GM21360 (cell line): Measurements from ENCODE around the gene ZNF791.
"Not testable (repeated sequence)": the region's sequence is repeated elsewhere in the genome, so short reads cannot be mapped to it uniquely, and the experiment has no call there.

ENCODE experiments used
- ATAC-seq: cut with Tn5 transposase; IDR thresholded peaks from one replicate; pipeline ENCODE4 v1.9.1; 2021; ENCODE audit warnings: mild to moderate bottlenecking, moderate library complexity; ENCODE audit not compliant: unreplicated experiment

ZNF791 gene

DNA sequence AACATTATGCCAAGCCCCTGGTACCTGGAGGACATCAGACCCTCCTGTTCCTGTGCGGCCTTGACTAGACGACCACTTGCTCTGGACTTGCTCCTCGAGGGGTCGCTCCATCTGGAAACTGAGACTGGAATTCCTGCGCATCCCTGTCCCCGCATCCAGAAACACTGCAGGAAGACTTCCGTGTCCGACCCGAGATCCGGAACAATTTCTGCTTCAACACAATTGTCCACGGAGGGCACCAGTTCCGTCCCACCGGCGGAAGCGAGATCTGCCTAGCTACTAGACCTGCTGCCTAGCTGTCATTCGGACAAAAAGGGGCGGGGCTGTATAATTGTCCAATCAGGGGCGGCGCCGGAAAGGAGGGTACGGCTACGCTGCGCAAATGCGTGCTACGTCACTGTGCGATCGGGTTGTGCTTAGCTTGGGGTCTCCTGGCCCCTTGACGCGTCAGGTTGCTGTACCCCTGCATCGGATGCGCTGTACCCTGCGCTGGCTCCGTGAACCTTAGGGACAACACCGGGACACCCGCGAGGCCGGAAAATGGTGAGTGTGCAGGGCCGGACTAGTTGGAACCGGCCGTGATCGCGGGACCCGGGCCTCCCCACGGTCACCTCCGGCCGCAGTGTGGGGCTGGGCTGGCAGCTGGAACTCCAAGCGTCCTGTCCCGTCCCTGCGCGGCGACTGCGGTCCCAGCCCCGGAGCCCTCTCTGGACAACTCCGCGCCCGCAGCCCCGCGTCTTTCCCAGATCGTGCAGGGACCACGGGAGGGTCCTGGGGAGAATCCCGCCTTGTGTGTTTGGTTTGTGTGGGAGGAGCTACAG lies at the start of gene ZNF791, which contains the start of gene ZNF490:
ZNF791 (plus strand) TSS at position 381 of the 821 bp plus-strand sequence; CDS start at position 541, 160 bp downstream.
ZNF490 (minus strand) TSS at position 274 of the 821 bp plus-strand sequence; CDS start at position 141, 133 bp downstream.
- peak; percentile 71 for ATAC-seq

DNA sequence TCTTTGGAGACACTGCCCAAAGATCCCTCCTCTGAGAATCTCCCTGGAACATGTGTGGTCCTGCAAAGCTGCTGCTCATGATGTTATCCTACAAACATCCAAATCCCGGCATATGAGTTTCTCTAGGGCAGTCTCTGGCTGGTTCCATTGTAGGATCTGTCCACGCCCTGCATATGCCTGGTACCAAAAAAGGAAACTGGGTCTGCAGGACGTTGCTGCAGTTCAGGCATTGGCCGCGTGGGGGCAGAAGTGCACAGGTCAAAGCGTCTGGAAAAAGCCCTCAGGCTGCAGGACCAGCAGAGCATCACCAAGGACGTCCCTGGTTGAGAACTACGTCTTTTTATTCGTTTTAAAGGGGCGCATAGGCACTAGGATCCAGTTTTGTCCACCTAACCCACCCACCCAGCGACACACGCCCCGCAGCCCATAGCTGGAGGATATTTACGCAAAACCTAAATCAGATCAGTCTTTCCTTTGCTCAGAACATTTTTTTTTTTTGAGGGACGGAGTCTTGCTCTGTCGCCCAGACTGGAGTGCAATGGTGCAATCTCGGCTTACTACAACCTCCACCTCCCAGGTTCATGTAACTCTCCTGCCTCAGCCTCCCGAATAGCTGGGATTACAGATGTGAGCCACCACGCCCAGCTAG lies 46.6 kb upstream of the ZNF791 start:
- no peak for ATAC-seq

DNA sequence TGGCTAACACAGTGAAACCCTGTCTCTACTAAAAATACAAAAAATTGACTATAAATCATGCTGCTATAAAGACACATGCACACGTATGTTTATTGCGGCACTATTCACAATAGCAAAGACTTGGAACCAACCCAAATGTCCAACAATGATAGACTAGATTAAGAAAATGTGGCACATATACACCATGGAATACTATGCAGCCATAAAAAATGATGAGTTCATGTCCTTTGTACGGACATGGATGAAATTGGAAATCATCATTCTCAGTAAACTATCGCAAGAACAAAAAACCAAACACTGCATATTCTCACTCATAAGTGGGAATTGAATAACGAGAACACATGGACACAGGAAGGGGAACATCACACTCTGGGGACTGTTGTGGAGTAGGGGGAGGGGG lies 44.3 kb upstream of the ZNF791 start:
- not testable (repeated sequence) for ATAC-seq

DNA sequence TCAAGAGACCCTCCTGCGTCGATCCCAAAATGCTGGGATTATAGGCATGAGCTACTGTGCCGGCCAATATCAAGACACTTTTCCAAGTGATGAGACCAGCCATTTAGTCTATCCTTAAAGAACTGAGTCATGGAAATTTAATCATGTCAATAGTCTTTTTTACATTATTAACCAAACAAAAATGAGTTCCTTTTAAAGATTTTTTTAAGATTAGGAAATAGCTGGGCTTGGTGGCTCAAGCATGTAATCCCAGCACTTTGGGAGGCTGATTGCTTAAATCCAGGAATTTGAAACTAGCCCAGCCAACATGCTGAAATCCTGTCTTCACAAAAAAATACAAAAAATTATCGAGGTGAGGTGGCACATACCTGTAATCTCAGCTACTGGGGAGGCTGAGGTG lies 42.8 kb upstream of the ZNF791 start:
- no peak for ATAC-seq

DNA sequence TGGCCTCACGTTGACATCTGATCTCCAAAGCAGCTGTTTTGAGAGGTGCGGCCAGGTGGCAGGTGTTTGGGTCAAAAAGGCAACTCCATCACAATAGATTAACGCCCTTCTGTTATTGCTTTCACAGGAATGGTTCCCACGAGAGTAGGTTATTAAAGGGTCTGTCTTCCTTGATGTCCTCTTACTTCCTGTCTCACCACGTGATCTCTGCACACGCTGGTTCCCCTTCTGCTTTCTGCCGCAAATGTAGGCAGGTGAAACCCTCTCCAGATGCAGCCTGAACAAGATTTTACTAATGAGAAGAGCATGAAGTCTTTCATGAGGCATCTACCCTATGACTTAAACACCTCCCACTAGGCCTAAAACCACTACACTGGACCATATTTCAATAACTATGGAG lies 36.7 kb upstream of the ZNF791 start:
- no peak for ATAC-seq

DNA sequence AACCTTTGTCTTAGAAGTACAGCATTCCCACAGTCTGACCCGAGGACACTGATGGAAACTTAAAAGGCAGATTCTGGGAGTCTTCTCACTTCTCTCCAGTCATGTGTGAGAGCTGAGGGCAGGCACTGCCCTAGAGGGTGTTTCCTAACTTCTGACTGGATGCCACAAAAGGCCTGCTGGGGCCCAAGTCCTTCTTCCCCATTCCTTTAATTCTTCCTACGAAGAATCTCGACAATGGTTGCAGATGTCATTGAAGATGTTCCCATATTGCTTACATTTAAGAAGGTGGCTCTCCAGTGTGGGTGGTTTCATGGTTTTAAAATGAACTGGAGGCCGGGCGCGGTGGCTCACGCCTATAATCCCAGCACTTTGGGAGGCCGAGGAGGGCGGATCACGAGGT lies 32.1 kb upstream of the ZNF791 start:
- ATAC-seq: no peak

DNA sequence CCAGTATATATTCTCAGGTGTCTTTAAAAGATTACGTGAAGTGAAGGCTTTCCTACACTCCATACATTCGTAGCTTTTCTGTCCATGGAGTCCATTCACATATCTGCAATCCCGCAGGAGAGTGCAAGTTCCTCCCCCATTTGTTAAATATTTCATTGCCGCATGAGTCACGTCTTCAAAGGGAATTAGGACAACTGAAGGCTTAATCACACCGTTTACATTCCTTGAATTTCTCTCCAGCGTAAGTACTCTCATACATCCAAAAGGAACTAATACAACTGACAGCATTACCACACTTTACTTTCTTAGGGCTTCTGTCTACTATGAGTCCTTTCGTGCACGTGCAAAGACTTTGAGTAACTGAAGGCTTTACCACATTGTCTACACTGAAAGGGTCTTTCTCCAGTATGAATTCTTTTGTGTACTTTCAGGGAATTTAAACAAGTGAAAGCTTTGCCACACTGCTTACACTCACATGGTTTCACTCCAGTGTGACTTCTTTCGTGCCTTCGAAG lies 30.5 kb upstream of the ZNF791 start:
- no peak for ATAC-seq

DNA sequence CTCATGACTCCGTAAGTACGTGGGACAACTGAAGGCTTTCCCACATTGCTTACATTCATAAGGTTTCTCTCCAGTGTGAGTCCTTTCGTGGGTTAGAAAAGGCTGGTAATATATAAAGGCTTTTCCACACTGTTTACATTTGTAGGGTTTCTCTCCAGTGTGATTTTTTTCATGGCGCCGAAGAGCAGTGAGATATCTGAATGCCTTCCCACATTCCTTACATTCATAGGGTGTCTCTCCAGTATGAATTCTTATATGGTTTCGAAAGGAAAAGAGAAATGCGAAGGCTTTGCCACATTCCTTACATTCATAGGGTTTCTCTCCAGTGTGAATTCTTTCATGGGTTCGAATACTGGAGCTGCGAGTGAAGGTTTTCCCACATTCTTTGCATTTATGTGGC lies 29.6 kb upstream of the ZNF791 start:
- no peak for ATAC-seq

DNA sequence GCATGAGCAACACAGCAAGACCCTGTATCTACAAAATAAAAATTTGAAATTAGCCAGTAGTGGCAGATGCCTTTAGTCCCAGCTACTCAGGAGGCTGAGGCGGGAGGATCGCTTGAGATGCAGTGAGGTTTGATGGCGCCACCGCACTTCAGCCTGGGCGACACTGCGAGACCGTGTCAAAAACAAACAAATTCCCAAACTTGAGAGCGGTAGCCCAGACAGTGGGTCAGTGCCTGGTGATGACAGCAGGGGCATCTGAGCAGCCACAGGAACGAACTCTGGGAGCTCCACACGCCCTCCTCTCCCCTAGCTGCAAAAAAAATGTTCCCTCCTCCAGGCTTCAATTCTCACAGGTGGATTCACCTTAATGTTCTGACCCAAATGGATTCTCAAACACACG lies 14.2 kb upstream of the ZNF791 start:
- ATAC-seq: no peak

DNA sequence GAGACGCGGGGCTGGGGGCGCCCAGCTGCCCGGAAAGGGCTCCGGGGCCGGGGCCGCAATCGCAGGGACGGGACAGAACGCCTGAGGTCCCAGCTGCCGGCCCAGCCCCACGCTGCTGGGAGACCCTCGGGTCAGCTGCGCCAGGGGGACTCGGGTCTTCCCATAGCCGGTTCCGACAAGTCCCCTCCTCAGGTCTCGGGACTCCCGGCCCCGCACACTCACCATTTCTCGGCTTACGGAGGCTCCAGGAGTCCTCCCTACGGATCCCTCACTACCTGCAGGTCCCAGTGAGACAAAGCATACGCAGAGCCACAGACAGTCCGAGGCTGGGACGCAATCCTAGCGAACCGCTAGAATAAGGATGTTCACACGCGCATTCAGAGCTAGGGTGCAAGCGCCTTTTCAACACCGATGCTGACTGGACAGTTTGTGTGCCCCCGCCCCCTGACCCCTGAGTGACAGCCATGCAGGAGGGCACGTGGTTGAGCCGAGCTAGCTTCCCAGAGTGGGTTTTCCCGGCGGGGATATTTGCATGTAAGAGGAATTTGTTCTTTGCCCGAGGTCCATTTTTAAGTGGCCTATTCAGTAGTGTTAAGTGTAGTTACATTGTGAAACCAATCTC lies 13.7 kb upstream of the ZNF791 start:
- ATAC-seq: no peak

DNA sequence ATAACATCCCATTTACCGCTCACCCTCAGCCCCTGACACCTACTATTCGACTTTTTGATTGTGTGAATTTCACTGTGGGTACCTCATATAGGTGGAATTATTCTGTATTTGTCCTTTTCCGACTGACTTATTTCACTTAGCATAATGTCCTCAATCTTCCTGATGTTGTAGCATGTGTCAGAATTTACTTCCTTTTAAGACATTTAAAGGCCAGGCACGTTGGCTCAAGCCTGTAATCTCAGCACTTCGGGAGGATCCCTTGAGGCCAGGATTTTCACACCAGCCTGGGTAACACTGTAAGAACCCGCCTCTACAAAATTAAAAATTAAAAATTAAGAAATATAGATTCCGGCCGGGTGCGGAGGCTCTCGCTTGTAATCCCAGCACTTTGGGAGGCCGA lies 13.1 kb upstream of the ZNF791 start:
- ATAC-seq: no peak

DNA sequence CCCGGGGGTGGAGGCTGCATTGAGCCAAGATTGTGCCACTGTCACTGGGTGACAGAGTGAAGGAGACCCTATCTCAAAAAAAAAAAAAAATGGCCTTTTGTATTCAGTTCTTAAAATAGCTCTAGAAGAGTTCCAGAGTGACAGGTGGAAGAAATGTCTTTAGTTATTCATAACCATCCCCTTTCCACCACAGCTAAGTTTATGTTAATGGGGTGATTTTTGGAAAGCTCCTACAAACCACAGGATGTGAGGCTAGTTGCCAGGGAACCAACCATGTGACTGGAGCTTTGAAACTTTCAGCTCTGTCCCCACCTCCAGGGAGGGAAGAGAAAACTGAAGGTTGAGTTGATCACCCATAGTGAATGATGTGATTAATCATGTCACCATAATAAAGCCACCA lies 7.0 kb upstream of the ZNF791 start:
- no peak for ATAC-seq

DNA sequence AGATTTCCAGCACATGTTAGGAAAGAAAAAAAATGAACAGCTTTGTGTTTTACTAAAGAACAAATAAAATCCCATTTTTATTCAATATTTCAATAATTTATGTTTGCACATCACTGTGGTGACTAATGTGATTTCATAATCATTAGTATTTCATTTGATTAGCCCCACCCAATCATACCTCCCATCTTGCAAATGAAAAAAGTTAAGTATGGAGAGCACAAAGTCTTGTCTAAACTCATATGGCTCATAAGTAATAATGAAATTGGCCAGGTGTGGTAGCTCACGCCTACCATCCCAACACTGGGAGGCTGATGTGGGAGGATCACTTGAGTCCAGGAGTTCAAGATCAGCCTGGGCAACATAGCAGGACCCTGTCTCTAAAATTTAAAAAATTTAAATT lies 3.9 kb upstream of the ZNF791 start:
- no peak for ATAC-seq

DNA sequence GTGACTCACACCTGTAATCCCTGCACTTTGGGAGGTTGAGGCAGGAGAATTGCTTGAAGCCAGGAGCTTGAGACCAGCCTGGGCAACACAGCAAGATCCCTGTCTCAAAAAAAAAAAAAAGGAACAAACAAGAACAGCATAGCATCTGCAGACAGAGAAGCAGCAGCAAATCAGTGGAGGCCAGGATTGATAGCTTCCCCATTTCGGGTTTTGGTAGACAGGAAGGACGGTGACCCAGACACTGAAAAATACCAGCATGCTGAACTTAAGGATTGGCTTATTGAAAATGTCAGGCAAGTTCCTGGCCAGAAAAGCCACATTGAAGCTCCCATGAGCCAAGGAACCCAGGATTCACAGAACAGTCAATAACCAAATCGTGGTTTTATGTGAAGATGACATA lies 3.1 kb upstream of the ZNF791 start:
- ATAC-seq: no peak

DNA sequence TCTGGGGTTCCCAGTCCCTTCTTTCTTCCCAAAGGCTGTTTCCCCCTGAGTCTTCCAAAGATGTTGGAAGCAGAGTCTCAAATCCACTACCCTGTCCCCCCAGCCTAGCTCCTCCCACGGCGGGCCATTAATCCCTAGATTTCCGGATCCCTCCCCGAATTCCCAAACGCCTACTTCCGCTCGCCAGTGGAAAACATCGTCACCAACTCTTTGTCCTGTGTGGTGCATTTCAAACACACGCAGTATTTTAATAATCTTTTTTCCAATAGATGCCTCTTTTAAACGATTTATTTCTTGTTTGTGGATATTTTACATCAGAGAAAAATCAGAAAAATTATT lies 610 bp downstream of the ZNF791 start:
- ATAC-seq: no peak

DNA sequence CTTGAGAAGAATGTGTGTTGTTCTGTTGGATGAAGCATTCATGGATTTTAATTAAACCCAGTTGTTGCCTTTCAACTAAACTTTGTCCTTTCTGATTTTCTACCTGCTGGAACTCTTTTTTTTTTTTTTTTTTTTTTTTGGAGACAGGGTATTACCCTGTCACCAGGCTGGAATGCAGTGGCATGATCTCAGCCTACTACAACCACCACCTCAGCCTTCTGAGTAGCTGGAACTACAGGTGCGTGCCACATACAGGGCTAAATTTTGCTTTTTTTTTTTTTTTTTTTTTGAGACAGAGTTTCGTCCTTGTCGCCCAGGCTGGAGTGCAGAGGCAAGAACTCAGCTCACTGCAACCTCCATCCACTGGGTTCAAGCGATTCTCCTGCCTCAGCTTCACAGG lies 6.9 kb downstream of the ZNF791 start:
- ATAC-seq: no peak

DNA sequence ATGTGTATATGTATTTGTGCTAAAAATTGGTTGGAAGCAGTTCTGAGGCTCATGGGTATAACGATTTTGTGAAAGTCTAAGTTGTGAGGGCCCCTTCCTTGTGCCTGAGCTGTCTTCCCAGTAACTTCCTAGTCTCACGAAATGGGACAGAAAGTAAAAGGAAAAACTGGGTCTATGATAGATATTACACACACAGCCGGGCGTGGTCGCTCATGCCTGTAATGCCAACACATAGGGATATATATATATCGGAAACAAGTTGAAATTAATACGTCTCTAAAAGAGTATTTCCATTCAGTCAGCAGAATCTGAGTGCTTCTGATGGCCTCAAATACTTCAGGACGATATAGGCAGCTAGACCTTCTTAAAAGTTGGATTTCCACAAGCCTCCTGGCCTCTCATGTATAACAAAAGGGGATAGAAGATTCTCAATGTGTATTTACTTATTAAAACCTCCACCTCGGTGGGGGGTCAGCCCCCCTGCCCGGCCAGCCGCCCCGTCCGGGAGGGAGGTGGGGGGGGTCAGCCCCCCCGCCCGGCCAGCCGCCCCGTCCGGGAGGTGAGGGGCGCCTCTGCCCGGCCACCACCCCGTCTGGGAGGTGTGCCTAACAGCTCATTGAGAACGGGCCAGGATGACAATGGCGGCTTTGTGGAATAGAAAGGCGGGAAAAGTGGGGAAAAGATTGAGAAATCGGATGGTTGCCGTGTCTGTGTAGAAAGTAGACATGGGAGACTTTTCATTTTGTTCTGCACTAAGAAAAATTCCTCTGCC lies 10.7 kb downstream of the ZNF791 start:
- ATAC-seq: not testable (repeated sequence)

DNA sequence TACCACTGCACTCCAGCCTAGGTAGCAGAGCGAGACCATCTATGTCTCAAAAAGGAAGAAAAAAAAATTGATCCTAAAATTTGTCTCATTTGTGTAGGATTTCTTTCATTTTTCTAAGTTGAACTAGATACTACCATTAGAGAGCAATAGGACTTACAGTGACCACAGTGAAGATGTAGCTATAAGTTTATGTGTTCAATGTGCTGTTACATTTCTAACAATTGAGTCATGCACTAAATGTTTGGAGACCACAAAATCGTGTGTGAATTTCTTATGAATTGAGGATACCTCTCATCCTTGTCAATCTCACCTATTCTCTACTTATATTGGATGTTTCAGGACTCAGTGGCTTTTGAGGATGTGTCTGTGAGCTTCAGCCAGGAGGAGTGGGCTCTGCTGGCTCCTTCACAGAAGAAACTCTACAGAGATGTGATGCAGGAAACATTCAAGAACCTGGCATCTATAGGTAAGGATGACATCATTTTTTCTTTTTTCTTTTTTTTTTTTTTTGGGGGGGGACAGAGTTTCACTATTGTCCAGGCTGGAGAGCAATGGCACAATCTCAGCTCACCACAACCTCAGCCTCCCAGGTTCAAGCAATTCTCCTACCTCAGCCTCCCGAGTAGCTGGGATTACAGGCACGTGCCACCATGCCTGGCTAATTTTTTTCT lies 12.8 kb downstream of the ZNF791 start:
- no peak for ATAC-seq

DNA sequence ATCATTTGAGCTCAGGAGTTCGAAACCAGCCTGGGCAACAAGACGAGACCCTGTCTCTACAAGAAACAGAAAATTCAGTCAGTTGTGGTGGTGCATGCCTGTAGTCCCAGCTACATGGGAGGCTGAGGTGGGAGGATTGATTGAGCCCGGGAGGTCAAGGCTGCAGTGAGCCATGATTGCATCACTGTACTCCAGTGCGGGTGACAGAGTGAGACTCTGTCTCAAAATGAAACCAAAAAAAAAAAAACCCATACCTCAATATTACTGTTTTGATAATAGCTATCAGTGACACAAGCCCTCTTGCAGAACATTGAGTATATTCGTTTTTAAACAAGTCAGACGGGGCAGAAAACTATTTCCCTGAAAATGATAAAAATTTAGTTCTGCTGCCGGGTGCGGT lies 16.2 kb downstream of the ZNF791 start:
- no peak for ATAC-seq
